Activated CD4-positive, alpha-beta T cell treated with anti-CD3 and anti-CD28 coated beads, Interleukin-2, Interleukin-4, amounts not matched to agents 100 ng/mL and 50 ng/mL, durations not matched to agents 16 hours and 8 hours (primary cell): Measurements from ENCODE around the gene LRMDA.

Experiments
- DNase-seq: peaks from one replicate; pipeline ENCODE4 v3.0.0-alpha.2; 2020; ENCODE audit warnings: low spot score

The LRMDA gene

GRCh38 chr10:75956624-75957023, 525.2 kb downstream of the LRMDA start:
- no peak for DNase-seq

GRCh38 chr10:75957314-75958120, 526.1 kb downstream of the LRMDA start:
- no peak for DNase-seq

GRCh38 chr10:75959209-75959608, 527.8 kb downstream of the LRMDA start:
- no peak for DNase-seq

- no peak for DNase-seq
Observed at GRCh38 chr10:75959912-75960311, 528.5 kb downstream of the LRMDA start.

GRCh38 chr10:75962395-75963061, 531.1 kb downstream of the LRMDA start:
- DNase-seq: no peak

GRCh38 chr10:75967491-75967890, 536.1 kb downstream of the LRMDA start:
- DNase-seq: no peak

GRCh38 chr10:75969031-75969430, 537.6 kb downstream of the LRMDA start:
- DNase-seq: no peak

- no peak for DNase-seq
Observed at GRCh38 chr10:75971402-75972211, 540.2 kb downstream of the LRMDA start.

- DNase-seq: no peak
Observed at GRCh38 chr10:75972491-75973276, 541.3 kb downstream of the LRMDA start.

- DNase-seq: no peak
Observed at GRCh38 chr10:75974080-75974479, 542.7 kb downstream of the LRMDA start.

GRCh38 chr10:75976681-75977080, 545.3 kb downstream of the LRMDA start:
- no peak for DNase-seq

- no peak for DNase-seq
Observed at GRCh38 chr10:75977139-75977538, 545.7 kb downstream of the LRMDA start.

- no peak for DNase-seq
Observed at GRCh38 chr10:75978213-75978612, 546.8 kb downstream of the LRMDA start.

GRCh38 chr10:75980419-75981002, 549.1 kb downstream of the LRMDA start:
- DNase-seq: no peak

GRCh38 chr10:75982611-75983369, 551.4 kb downstream of the LRMDA start:
- DNase-seq: no peak

- no peak for DNase-seq
Observed at GRCh38 chr10:75984067-75984466, 552.6 kb downstream of the LRMDA start.

- DNase-seq: no peak
Observed at GRCh38 chr10:75987616-75988015, 556.2 kb downstream of the LRMDA start.

GRCh38 chr10:75994357-75995040, 563.1 kb downstream of the LRMDA start:
- no peak for DNase-seq

GRCh38 chr10:75995041-75995430, 563.6 kb downstream of the LRMDA start:
- no peak for DNase-seq

GRCh38 chr10:75995720-75996119, 564.3 kb downstream of the LRMDA start:
- no peak for DNase-seq
